ENCODE measurements around the gene RBPJL. TPM values are rescaled to one million over a fixed set of nuclear protein-coding genes. Genes with fewer than 3 reads are reported as not detected.

The RBPJL gene
- total RNA-seq, 1 experiment from 2014 or later = not detected

DNA sequence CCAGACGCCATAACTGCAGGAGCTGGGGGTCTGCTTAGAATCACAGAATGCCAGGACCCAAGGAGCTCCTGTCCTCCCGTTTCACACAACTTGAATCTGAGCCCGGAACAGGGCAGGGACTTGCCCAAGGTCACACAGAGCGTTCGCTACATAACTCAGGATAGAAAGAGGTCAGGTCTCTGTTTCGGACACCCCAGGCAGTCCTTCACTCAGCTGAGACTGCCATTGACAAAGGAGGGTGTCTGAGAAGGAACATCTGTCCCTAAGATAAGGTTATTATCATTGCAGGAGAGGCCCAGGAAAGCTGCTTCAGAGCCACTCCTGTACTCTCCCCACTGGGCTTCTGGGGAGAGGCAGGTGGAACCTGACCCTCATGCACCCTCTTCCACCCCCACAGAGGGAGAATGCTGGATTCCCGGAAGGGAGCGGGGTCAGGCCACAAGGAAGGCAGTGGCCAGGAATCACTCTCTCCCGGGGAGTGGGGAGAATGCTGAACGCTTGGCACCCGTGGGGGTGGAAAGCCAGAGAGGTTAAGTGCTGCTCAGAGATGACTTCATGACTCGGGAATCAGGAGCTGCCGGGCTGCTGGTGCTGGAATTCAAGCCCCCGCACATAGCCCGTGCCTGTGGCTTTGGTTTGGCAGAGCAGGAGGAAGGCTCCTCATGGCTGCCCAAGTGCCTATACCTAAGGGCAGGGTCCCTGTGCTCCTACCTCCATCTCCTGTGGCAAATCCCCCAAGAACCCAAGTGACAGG is 30.9 kb downstream of the RBPJL start:
- Histone ChIP-seq H3K4me2 (ENCODE audit: low read length) (peak overlapping the region; percentile 91), H4K20me1 (ENCODE audit: insufficient read depth) (0 out of 2 replicates have a peak, but pooled peaks cover 3% of the 10 kb centered on the region), H2AFZ (ENCODE audit: low read depth, low read length, poor library complexity, severe bottlenecking) (no peak overlapping the region), H3K27me3 (ENCODE audit: insufficient read depth, low read length) (no peaks in the 10 kb centered on the region), H3K79me2 (ENCODE audit: insufficient read depth, low read length) (peaks cover 81% of the 10 kb centered on the region), H3K9me2 (ENCODE audit: insufficient read depth) (no peaks in the 10 kb centered on the region), H3K9me3 (ENCODE audit: control insufficient read depth in 1 of 2, insufficient read depth in 1 of 2, low read depth in 1 of 2, low read length in 2 of 2) (no peaks in the 10 kb centered on the region), H3K9ac (ENCODE audit: low read length) (peak overlapping the region; percentile 80), H3K4me1 (ENCODE audit: control insufficient read depth in 1 of 2, insufficient read depth in 2 of 2, low read length in 2 of 2) (peaks cover 62 to 73% of the 10 kb centered on the region in 2 experiments), H3K27ac (ENCODE audit: low read depth, low read length) (peak overlapping the region; percentile 84), H3K36me3 (ENCODE audit: control insufficient read depth in 1 of 2, insufficient read depth in 2 of 2, low read length in 2 of 2) (peaks cover 8 to 31% of the 10 kb centered on the region in 2 experiments; a peak in 3 of 4 replicates), H3K4me3 (replicated peaks in 1 of 2; ENCODE audit: low read depth in 1 of 2, low read length in 2 of 2) (peak overlapping the region; percentile 2 to 45)
- BruUV-seq (replicated peaks) = no TSS peak
- peak; percentile 60 for ATAC-seq
- ChIA-PET POLR2A (interaction anchor here (0.6 to 3.8 kb wide), 5 partner anchors 9 to 84 kb away, joined by 3 to 24 read pairs (median 8); partner anchors contain the start of gene SYS1), CTCF (interaction anchor here (1.1 to 1.8 kb wide), 3 partner anchors 15 to 108 kb away, joined by 3 to 4 read pairs (median 3); no protein-coding TSS in a partner anchor), RAD21 (ENCODE audit: low non-redundant PET in 1 of 2, low total read pairs in 2 of 2, uncharacterized antibody in 2 of 2, unreplicated experiment in 2 of 2) (interaction anchor here (1.0 to 1.5 kb wide), 2 partner anchors 9 to 11 kb away, joined by 3 read pairs; no protein-coding TSS in a partner anchor)
- intact Hi-C loops (cut with micrococcal nuclease) = no loop called here
- TF ChIP-seq EZH2 (IDR thresholded peaks at IDR 0.05) (no peak), REST (IDR thresholded peaks at IDR 0.05; ENCODE audit: low read depth) (no peak), YY1 (IDR thresholded peaks at IDR 0.05; ENCODE audit: extremely low read depth, insufficient replicate concordance, low read depth, low read length) (no peak), POLR2AphosphoS5 (IDR thresholded peaks at IDR 0.05; ENCODE audit: low read depth, low read length) (peak; percentile 39; the same call in 1 of the 2 replicates), ZFX (IDR thresholded peaks at IDR 0.05) (no peak), SP1 (IDR thresholded peaks at IDR 0.05; ENCODE audit: low read depth) (no peak), SIN3A (IDR thresholded peaks at IDR 0.05; ENCODE audit: low read depth) (no peak)
- TF ChIP-seq, protein P1, sequence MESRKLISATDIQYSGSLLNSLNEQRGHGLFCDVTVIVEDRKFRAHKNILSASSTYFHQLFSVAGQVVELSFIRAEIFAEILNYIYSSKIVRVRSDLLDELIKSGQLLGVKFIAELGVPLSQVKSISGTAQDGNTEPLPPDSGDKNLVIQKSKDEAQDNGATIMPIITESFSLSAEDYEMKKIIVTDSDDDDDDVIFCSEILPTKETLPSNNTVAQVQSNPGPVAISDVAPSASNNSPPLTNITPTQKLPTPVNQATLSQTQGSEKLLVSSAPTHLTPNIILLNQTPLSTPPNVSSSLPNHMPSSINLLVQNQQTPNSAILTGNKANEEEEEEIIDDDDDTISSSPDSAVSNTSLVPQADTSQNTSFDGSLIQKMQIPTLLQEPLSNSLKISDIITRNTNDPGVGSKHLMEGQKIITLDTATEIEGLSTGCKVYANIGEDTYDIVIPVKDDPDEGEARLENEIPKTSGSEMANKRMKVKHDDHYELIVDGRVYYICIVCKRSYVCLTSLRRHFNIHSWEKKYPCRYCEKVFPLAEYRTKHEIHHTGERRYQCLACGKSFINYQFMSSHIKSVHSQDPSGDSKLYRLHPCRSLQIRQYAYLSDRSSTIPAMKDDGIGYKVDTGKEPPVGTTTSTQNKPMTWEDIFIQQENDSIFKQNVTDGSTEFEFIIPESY (IDR thresholded peaks at IDR 0.05; ENCODE audit: extremely low read depth, insufficient replicate concordance, low read length) = no peak
- no peak for DNase-seq (ENCODE audit: low read depth, low spot score)
